ENCODE measurements around the gene SFT2D2.

The SFT2D2 gene

DNA sequence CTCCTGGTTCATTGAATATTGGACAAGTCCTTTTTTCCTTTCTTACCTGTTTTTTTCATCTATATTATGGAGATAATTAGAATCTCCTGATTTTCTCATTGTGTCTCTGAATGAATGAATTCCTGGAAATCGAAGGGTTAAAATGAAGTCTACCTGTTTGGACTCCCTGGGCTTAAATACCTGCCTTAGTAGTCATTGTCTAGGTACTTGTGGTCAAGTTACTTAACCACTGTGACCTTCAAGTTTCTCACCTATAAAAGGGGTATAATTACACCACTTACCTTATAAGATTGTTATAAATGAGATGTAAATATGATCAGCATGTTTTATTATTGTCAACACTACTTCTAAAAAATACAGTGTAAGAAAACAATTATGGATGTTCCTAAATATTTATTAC lies 45.8 kb downstream of the SFT2D2 start:
- no peak for DNase-seq

DNA sequence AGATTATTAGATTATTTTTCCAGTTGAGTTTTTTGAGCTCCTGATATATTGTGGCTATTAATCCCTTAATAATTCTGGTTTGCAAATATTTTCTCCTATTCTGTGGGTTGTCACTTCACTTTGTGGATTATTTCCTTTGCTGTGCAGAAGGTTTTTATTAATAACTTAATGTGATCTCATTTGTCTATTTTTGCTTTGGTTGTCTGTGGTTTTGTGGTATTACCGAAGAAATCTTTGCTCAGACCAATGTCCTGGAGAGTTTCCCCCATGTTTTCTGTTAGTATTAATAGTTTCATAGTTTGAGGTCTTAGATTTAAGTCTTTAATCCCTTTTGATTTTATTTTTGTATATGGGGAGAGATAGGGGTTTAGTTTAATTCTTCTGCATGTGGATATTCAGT lies 47.8 kb downstream of the SFT2D2 start:
- DNase-seq: no peak

DNA sequence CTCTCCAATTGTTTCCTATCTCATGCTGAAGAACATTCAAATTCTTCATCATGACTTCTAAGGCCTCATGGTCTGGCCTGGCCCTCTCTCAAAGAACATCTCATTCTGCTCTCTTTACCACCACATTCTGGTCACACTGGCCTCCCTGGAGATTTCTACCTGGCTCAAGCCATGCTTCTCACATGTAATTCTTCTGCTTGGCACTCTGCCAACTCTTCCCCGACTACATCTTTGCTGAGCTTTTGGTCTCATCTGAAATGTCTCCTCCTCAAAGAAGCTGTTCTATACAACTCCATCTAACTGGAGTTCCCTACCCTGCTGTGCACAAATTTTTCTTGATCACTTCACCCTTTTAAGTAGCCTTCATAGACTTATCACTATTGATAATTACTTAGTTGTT lies 53.4 kb downstream of the SFT2D2 start:
- no peak for DNase-seq

DNA sequence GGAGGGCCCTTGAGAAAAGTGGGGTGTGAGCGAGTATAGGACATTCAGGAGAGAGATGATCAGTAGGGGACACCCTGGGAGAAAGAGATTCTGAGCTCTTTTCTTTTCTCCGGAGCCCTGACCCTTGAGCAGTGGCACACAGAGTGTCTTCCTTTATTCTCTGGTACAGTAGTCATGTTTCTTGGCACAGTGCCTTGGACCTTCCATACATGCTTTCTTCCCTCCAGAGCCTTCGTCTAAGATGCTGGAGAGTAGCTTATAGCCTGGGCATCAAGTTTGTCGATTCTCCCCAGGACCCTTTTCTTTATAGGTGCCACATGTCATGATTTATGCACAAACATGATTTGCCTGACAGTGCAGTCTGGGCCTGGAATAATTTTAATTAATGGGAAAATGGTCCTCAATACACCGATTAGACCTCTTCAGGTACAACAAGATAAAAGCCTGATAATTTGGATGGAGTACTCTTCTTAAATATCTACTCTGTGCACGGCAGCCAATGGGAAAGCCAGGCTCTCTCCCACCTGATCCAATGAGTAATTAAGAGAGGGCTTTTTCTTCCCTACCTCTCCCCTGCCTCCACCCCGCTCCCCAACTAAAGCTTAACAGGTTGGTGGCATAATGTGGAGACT lies 54.6 kb downstream of the SFT2D2 start, which contains the start of gene TBX19:
Gene TBX19 (plus strand): TSS at position 582 of the 632 bp plus-strand sequence. CDS start 214 bp downstream, outside the sequence.
- no peak for DNase-seq

DNA sequence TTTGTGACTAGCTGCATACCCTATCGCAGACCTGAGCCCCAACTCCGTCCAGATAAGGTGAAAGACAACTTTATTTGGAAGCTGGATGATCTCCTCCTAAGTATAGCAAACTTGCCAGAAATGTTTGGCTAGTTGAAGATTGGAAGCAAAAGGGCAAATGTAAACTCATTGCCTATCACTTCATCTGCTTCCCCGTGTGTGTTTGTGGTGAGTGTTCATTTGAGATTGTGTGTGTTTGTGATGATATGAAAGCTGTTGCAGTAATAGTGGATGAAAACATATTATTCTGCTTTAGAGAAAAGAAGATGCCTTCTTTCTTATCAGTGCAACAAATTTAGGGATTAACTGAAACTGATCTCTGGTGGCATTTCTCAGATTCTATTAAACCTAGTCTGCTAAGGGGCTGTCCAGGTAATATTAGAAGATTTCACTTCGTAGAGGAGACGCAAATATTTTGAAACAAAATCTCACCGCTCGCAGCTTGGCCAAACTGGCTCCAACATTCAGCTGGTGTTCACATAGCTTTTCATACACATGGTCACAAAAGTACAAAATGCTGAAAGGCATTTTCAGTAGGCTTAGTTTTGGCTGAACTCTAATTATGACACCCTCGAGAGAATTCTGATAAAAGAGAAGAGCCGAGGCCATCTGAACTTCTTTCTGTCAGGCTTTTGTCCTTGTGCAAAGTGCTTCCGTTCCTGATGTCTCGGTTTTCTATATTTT lies 56.0 kb downstream of the SFT2D2 start:
- DNase-seq: no peak

DNA sequence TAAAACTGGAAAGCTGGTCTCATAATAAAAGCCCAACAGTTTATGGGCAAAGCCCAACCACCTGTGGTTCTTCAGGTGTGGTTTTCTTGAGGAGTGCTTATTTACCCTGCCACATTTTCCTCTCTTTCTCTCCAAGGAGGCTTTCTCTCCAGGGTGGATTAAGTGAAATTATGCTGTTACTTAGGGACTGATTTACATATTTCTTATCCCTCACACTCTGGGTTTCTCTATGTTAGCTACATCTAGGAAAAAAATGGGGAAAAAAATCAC lies 59.7 kb downstream of the SFT2D2 start:
- no peak for DNase-seq

DNA sequence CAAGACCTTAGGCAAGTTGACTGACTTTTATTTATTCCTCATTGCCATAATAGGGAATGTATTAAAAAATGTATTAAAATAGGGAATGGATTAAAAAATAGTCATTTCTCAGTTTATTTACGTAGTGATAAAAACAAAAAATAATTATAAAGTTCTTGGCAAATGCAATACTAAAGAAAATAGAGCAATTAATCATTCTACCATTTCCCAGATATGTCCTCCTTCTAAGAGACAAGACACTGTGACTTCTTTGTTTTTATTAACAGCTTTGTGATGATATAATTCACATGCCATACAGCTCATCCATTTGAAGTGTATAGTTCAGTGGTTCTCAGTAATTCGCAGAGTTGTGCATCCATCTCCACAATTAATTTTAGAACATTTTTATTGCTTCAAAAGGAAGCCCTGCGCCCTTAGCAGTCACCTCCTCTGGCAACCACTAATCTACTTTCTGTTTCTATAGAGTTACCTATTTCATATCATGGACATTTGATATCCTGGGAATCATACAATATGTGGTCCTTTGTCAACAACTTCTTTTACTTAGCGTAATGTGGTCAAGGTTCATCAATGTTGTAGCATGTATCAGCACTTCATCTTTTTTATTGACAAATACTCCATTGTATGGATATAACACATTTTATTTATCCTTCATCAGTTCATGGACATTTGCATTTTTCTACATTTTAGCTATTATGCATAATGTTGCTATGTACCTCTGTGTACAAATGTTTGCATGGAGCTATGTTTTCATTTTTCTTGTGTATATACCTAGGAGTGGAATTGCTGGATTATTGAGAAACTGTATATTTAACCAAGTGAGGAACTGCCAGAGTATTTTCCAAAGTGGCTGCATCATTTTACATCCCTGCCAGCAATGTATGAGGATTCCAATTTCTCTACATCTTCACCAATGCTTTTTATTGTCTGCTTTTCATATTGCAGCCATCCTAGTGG lies 60.4 kb downstream of the SFT2D2 start:
- no peak for DNase-seq

DNA sequence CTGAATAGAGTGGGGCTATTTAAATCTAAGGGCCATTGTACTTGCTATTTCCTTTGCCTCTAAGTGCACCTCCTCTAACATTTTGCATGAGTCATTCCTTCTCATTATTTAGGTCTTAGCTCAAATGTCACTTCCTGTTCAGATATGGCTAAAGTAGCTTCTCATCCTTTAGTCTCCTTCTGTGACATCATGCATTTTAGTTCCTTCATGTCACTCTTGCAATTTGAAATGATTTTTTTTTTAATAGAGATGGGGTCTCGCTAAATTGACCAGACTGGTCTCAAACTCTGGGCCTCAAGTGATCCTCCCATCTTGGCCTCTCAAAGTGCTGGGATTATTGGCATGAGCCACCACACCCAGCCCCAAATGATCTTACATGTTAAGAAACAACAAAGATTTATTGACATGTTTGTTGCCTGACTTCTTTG lies 61.4 kb downstream of the SFT2D2 start:
- no peak for DNase-seq

DNA sequence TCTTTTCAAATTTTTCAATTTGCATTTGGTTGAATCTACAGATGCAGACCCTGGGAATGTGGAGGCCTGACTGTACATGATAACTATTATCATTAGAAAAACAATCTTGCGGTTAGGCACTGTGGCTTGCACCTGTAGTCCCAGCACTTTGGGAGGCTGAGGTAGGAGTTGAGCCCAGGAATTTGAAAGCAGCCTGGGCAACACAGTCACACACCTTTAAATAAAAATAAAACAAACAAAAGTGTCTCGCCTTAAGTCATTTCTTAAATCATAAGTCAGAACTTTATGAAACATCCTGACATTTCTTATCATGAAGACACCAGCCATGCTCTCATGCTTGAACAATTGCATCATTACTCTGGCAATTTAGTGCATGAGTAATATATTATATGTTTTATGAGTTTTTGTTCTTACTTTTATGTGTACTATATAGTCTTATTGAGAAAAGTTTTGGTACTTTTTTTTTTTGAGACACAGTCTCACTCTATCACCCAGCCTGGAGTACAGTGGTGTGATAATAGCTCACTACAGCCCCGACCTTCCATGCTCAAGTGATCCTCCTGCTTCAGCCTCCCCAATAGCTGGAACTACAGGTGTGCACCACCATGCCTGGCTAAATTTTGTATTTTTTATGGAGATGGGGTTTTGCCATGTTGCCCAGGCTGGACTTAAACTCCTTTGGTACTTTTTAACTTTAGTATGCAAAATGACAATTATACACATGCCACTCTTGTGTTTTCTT lies 62.7 kb downstream of the SFT2D2 start:
- DNase-seq: no peak

DNA sequence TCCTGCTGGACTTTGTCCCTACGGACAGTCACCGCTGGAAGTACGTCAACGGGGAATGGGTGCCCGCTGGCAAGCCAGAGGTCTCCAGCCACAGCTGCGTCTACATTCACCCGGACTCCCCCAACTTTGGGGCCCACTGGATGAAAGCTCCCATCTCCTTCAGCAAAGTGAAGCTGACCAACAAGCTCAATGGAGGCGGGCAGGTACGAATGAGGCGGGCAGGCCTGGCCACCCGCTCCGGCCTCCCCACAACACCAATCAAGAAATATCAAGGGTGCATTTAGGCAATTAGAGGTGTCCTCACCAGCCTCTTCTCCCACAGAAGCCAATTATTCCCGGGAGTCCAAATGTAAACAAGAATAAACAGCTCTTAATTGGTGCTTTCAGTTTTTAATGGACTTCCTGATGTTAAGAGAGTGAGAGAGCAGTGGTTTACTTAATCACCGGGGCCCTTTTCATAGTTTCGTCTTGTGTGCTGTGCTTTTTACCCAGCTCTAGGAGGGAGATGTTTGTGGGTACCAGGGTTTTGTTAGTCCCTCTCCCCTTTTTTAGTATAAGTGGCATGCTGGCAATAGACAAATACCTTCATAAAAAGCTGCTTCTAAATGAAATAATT lies 65.5 kb downstream of the SFT2D2 start:
- no peak for DNase-seq

DNA sequence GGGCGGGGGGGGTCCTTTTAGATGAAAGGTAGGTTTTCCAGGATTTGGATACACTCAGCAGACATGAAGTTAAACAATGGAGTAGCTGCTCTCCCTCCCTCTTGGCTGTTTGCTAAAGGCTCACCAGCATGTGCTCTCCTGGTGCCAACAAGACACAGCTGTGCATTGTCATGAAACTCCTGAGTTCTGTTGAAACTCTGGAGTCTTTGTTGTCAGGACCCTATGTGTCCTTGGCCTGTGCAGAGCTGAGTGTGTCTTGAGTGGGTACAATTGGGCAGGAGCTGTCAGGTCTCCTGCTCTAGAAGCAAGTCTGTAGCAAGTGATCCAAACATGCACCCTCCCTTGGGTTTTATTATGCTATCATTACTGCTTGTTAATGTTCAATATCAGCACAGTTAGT lies 67.6 kb downstream of the SFT2D2 start:
- no peak for DNase-seq

DNA sequence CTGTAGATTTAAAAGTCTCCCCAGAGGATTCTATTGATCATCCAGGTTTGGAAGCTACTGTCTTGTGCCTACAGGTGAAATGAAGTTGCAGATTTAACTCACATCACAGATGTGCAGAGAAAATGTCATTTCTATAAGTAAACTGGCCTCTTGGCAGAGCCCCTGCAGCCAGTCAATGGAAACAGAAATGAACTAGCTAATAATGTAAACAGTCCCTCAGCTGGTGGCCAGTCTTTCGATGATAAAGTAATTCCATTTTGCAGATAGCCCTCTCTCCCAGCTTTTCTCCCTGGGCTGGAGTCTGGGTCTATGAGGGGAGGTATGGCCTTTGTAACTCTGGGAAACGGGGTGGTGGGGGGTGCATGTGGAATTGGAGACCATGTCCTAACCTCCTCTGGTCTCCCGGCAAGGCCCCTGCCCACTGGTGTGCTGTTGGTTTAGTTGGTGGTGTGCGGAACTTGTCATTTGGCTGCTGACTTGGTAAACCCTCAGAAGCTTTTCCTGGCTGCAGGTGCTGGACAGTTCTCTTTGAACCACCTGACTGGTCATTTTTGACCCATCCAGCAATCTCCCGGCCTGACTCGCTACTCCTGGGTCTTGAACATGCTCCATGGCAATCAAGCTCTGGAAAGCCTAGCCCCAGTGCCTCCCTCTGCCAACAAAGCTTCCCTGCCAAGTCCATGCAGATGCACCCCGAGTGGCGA lies 69.8 kb downstream of the SFT2D2 start:
- no peak for DNase-seq

DNA sequence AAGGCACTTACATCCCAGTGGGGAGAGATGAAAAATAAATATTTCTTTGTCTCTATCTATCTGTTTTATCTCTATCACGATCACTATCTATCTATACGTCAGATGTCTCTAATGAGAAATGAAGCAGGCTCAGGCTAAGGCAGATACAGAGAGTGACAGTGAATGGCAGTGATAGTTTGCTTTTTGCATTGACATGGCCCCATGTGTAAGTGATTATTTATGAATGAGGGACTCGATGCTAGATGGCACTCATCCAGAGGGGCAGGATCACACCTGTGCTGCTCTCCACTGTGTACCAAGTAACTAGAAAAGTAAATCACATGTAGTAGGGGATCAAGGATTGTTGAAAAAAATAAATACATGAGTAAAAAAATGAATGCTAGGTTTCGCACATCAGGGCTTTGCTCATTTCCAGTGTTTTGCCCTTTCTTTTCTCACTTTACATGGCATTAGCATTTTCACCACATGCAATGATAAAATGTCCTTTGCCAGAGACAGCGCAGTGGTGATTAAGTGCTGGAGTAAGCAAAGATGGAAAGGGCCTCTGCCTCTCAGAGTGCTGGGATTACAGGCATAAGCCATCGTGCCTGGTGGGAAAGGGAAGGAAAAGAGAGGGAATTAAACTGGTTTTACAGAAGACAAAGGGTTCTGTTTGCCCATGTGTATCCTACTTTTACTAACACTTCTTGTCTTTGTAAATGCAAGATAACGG lies 71.4 kb downstream of the SFT2D2 start:
- no peak for DNase-seq

DNA sequence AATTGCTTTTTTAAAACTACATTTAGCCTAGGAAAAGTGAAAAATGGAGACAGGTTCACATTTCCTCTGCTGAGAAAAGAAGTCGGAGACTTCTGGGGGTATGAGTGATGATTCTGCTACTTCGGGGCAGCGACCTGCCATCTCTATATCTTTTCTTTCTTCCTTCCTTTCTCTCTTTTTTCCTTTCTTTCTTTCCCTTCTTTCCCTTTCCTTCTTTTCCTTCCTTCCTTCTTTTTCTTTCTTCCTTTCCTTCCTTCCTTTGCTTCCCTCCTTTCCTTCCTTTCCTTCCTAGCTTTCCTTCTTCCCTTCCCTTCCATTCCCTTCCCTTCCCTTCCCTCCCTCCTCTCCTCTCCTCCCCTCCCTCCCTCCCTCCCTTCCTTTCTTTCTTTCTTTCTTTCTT lies 72.6 kb downstream of the SFT2D2 start:
- no peak for DNase-seq

DNA sequence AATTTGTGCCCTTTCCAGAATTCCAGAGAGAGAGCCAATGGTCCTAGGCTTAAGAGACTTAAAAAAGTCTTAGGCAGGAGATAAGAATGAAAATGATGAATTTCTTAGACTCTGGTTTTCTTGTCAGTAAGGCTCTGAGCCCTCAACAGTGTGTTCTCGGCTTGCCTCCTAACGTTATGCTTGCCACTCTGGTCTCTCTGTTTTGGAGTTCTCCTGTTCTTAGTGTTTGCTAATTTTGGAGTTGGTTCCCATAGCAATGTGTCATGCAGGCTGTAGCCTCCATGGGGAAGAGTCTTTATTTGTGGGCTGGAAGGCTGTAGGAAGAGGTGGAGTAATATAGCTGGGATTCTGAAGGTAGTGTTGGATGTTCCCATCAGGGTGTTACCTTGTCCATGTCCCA lies 74.8 kb downstream of the SFT2D2 start:
- no peak for DNase-seq

DNA sequence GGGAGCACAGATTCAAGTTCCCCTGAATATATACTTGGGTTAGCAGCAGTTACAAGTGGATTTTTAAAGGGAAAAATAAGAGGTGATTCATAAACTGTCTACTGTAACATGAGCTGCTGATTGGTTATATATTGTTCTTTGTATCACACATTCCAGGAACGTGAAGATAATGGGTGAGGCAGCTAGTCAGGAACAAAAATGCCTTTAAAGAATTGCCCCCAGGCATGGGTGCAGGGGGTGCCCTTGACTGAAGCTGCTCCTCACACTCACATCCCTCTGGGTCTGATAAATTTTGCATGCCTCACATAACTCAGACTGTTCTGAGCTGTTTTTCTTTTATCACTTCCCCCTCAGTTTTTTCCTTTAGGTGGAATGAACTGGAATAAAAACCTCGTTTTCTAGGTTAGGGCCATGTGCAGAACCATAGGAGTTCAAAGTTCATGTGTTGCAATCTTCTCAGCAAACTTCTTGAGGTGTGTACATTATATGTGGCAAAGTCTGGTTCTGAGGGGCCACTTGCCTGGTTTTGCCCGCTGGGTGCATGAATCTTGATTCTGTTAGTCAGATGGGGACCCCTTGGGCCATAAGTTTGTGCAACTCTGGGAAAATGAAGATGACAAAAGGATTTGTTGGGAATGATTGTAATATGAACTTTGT lies 76.0 kb downstream of the SFT2D2 start:
- no peak for DNase-seq

Data from activated CD4-positive, alpha-beta T cell treated with anti-CD3 and anti-CD28 coated beads, Interleukin-2, amount 50 U/mL, for 48 hours (primary cell).